HepG2 (cell line): ENCODE data around the gene KCTD16. TPM values are rescaled to one million over a fixed set of nuclear protein-coding genes. Genes with fewer than 3 reads are reported as not detected.
A peak's percentile ranks its signal among the peaks of the same experiment; 100 is the strongest.

Experiments
- ATAC-seq: fragments of 200-7000 bp; cut with Tn5 transposase; 3 replicates; pipeline ENCODE4 v1.9.1; 2020; ENCODE audit warnings: mild to moderate bottlenecking, moderate library complexity
- BruUV-seq: library from RNA; stranded (reverse); fragments of 400-500 nt; replicated peaks from 2 replicates; lab custom pipeline; 2021; lab: Mats Ljungman, UMichigan
- CTCF ChIA-PET: fragments of 300-600 bp; formaldehyde crosslinking; extraction: SDS; loops from one replicate; lab custom pipeline; 2021; ENCODE audit warnings: low total read pairs, inconsistent platforms, low intra/inter-chr PET ratio; lab: Yijun Ruan, JAX
- POLR2A ChIA-PET: fragments of 350-600 bp; sonication (Branson Sonifier 250); formaldehyde crosslinking; loops from one replicate; lab custom pipeline; 2020; ENCODE audit warnings: antibody characterized with exemption, inconsistent platforms; lab: Yijun Ruan, JAX
- DNase-seq: peaks from one replicate; pipeline ENCODE4 v3.0.0-alpha.2; 2015; ENCODE audit warnings: low spot score
- FAIRE-seq: peaks from 3 replicates; lab custom pipeline; 2011; peaks lifted over from hg19 to GRCh38; lab: Jason Lieb, UNC
- H2AFZ ChIP-seq: one replicate; pipeline ENCODE4 v1.6.1; 2011; ENCODE audit warnings: low read length, inconsistent platforms
- H3K27ac ChIP-seq: fragments of 300-600 bp; 3 replicates; pipeline ENCODE4 v1.8.0; 2011; ENCODE audit warnings: mixed run types, mild to moderate bottlenecking, mixed read lengths, low read length, inconsistent platforms; ENCODE audit not compliant: insufficient read depth; ENCODE audit errors: extremely low read length
- H3K27me3 ChIP-seq, 2 experiments: fragments of 200-600 bp in 1 of 2; 2 replicates in 1 of 2; 3 replicates in 1 of 2; pipeline versions ENCODE4 v1.6.0 to v1.8.0; 2011; ENCODE audit warnings: low read length in 2 of 2, mild to moderate bottlenecking in 2 of 2, moderate library complexity in 2 of 2, inconsistent platforms in 1 of 2; ENCODE audit not compliant: insufficient read depth in 2 of 2, control insufficient read depth in 1 of 2
- H3K36me3 ChIP-seq, 2 experiments: fragments of 200-600 bp in 1 of 2; replicated peaks in 1 of 2; 2 replicates in 1 of 2; 3 replicates in 1 of 2; pipeline versions ENCODE4 v1.5.1 to v1.8.0; 2011; ENCODE audit warnings: low read length in 2 of 2, inconsistent platforms in 1 of 2; ENCODE audit not compliant: insufficient read depth in 2 of 2, control insufficient read depth in 1 of 2
- H3K4me1 ChIP-seq: 2 replicates; pipeline ENCODE4 v1.5.1; 2012; ENCODE audit warnings: low read length, inconsistent platforms; ENCODE audit not compliant: insufficient read depth
- H3K4me2 ChIP-seq: 2 replicates; pipeline ENCODE4 v1.6.0; 2011; ENCODE audit warnings: low read depth, low read length, inconsistent platforms
- H3K4me3 ChIP-seq, 3 experiments: fragments of 200-600 bp in 1 of 3; sonication (generic), shearing (Covaris generic) in 1 of 3; replicated peaks in 1 of 3; 2 replicates each; pipeline ENCODE4 v1.5.1; 2011 to 2016; ENCODE audit warnings: low read length in 3 of 3, inconsistent platforms in 2 of 3, low read depth in 2 of 3, mild to moderate bottlenecking in 2 of 3, control low read depth in 1 of 3, mixed read lengths in 1 of 3; ENCODE audit not compliant: insufficient read depth in 1 of 3
- H3K79me2 ChIP-seq: one replicate; pipeline ENCODE4 v1.6.1; 2011; ENCODE audit warnings: low read length, inconsistent platforms; ENCODE audit not compliant: insufficient read depth
- H3K9ac ChIP-seq: 2 replicates; pipeline ENCODE4 v1.6.0; 2011; ENCODE audit warnings: mild to moderate bottlenecking, low read depth, low read length, inconsistent platforms; ENCODE audit not compliant: insufficient read depth
- H3K9me3 ChIP-seq: 2 replicates; pipeline ENCODE4 v1.5.1; 2012; ENCODE audit warnings: mild to moderate bottlenecking, low read length
- H4K20me1 ChIP-seq: 2 replicates; pipeline ENCODE4 v1.6.0; 2011; ENCODE audit warnings: inconsistent platforms, mild to moderate bottlenecking, low read length, moderate library complexity; ENCODE audit not compliant: insufficient read depth
- CBX5 ChIP-seq: sonication (generic); formaldehyde crosslinking; IDR thresholded peaks from 2 replicates; pipeline ENCODE4 v1.4.0; 2020; ENCODE audit warnings: missing genetic modification reagents, borderline replicate concordance
- KLF9 ChIP-seq: IDR thresholded peaks from 2 replicates; pipeline ENCODE4 v1.6.1; 2016; ENCODE audit warnings: low read depth
- MAFF ChIP-seq: IDR thresholded peaks from 2 replicates; pipeline ENCODE4 v1.6.1; 2011; ENCODE audit warnings: low read depth, low read length, improper control_type of control experiment
- MAFK ChIP-seq, 2 experiments: IDR thresholded peaks in 1 of 2; conservative IDR thresholded peaks in 1 of 2; 2 replicates each; pipeline ENCODE4 v1.6.1; 2011; ENCODE audit warnings: improper control_type of control experiment in 2 of 2, low read length in 2 of 2
- REPIN1 ChIP-seq: sonication (generic); formaldehyde crosslinking; IDR thresholded peaks from 2 replicates; pipeline ENCODE4 v1.8.0; 2022; ENCODE audit warnings: missing genetic modification reagents, low read depth, mild to moderate bottlenecking, borderline replicate concordance
- ZHX1 ChIP-seq: sonication (generic); formaldehyde crosslinking; IDR thresholded peaks from 2 replicates; pipeline ENCODE4 v1.8.1; 2022; ENCODE audit warnings: low read depth, mild to moderate bottlenecking, missing genetic modification reagents
- ZNF770 ChIP-seq: sonication (generic); formaldehyde crosslinking; IDR thresholded peaks from 2 replicates; pipeline ENCODE4 v1.5.0; 2020; ENCODE audit warnings: mild to moderate bottlenecking, missing genetic modification reagents
- WGBS: methylation state at CpG from one replicate; pipeline ENCODE4 v1.1.6; 2017; ENCODE audit warnings: low lambda C conversion rate; 5-methylcytosine and 5-hydroxymethylcytosine counted together
- in situ Hi-C: cut with HindIII; loops from 2 replicates; pipeline ENCODE4 v1.10.0; 2017; ENCODE audit warnings: low pct_unique_long_range_greater_than_20kb; ENCODE audit not compliant: extremely low pct_ligation_motif_present
- intact Hi-C: fragments of 100-400 bp; cut with micrococcal nuclease; formaldehyde crosslinking; loops from one replicate; pipeline ENCODE4 v1.10.0; 2022; ENCODE audit not compliant: unreplicated experiment
- polyA plus RNA-seq, 8 experiments: library from polyadenylated mRNA; depleted of rRNA in 3 of 8; stranded (reverse) in 7 of 8; unstranded in 1 of 8; fragments of >200 nt; fragmentation: Illumina TruSeq in 4 of 8; extraction: Trizol in 4 of 8; gene quantifications; 2 replicates each; pipeline versions ENCODE4 v1.2.1 to v1.2.3, GENCODE V29; 2011 to 2016; ENCODE audit warnings: low read depth in 4 of 8, missing spikeins in 1 of 8, mixed read lengths in 1 of 8; ENCODE audit not compliant: insufficient read depth in 1 of 8
- total RNA-seq, 5 experiments: library from RNA; depleted of rRNA; stranded (reverse); fragments of >200 nt; fragmentation: Illumina TruSeq; extraction: Trizol; gene quantifications; 2 replicates each; pipeline ENCODE4 v1.2.3, GENCODE V29; 2016; ENCODE audit warnings: low read depth in 1 of 5

KCTD16 gene
- total and polyA plus RNA-seq, 2 of the 13 experiments (the other 11 are each of a cell fraction or from before 2014, with no cell fraction given) = 0.02 to 0.09 TPM

GRCh38 chr5:144142824-144143162, 27.9 kb upstream of the KCTD16 start (continued):
- TF ChIP-seq ZNF770 = no peak
- TF ChIP-seq KLF9 (CRISPR knock-in tag) = no peak
- no peak for TF ChIP-seq ZHX1 (CRISPR knock-in tag)
- no peak for TF ChIP-seq CBX5 (CRISPR knock-in tag)
- TF ChIP-seq, all 625 proteins: peak for 0

GRCh38 chr5:144143625-144144024, 27.0 kb upstream of the KCTD16 start:
- no peaks in the 10 kb centered on the region for H3K79me2 ChIP-seq
- peak; percentile 35 to 44; a peak in 3 of 4 replicates for TF ChIP-seq MAFK (conservative IDR thresholded peaks at IDR 0.05 in 1 of 2, IDR thresholded peaks at IDR 0.05 in 1 of 2; ENCODE audit: low read length in 2 of 2)
- no peak for TF ChIP-seq REPIN1 (CRISPR knock-in tag)
- 0 out of 2 replicates have a peak, but pooled peaks have one; percentile 7 for TF ChIP-seq MAFF
- TF ChIP-seq, all 625 proteins: peak for 2
- no TSS peak for BruUV-seq
- H2AFZ ChIP-seq = no peak overlapping the region
- H3K9ac ChIP-seq = no peak overlapping the region
- CTCF ChIA-PET = no interaction called here
- FAIRE-seq = no peak
- H3K9me3 ChIP-seq = no peaks in the 10 kb centered on the region
- ATAC-seq = no peak
- H3K36me3 ChIP-seq = no peaks in the 10 kb centered on the region
- no peak overlapping the region for H3K4me2 ChIP-seq
- in situ Hi-C loops (no loop called here), intact Hi-C loops (no loop called here)
- no peaks in the 10 kb centered on the region for H3K27me3 ChIP-seq
- H4K20me1 ChIP-seq = no peaks in the 10 kb centered on the region
- 4% methylated on average over 1 of the region's 1 CpG for WGBS
- no peak overlapping the region for H3K4me3 ChIP-seq
- POLR2A ChIA-PET = no interaction called here
- H3K4me1 ChIP-seq = no peaks in the 10 kb centered on the region
- no peak for DNase-seq
- no peak overlapping the region for H3K27ac ChIP-seq
